ENCODE data around the gene OLIG2.

The OLIG2 gene

DNA sequence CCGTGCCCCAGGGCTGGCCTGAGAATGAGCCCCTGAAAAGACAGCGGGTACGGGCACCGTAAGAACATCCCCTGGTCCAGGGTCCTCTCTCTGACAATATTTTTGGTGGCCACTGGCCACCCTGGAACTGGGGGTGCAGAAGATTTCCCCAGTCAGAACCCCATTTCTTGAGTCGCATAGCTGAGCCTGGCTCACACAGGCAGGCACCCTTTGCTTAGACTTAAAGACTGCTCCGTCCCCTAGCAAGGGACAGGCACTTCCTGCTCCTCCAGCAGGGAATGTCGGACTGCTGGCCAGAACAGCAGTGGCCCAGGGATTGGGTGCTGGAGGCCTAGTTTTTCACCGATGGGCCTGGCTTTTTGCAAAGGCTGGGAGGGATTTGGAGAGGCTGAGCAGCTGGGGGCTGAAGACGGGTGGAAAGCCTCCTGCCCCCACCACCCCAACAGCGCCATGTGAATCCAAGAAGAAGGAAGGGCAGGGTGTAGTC lies 4.3 kb downstream of the OLIG2 start:
- intact Hi-C loops (cut with DNase I; ENCODE audit: low total_unique reads), result no loop called here
- Histone ChIP-seq H3K9me3 (no peaks in the 10 kb centered on the region), H3K27ac (no peak overlapping the region), H3K4me1 (peaks cover 0 to 46% (median 28%) of the 10 kb centered on the region in 4 donors), H3K4me3 (no peak overlapping the region), H3K27me3 (peaks cover 0 to 100% of the 10 kb centered on the region in 2 donors), H3K36me3 (no peaks in the 10 kb centered on the region)
- DNase-seq, result no peak
- no peak for TF ChIP-seq CTCF (IDR thresholded peaks at IDR 0.05)

- intact Hi-C loops (cut with DNase I; ENCODE audit: low total_unique reads), result no loop called here
- Histone ChIP-seq H3K36me3 (no peaks in the 10 kb centered on the region), H3K27me3 (peaks cover 0 to 99% of the 10 kb centered on the region in 2 donors), H3K9me3 (no peaks in the 10 kb centered on the region), H3K4me3 (no peak overlapping the region), H3K27ac (no peak overlapping the region), H3K4me1 (peaks cover 0 to 42% (median 22%) of the 10 kb centered on the region in 4 donors)
- TF ChIP-seq CTCF (IDR thresholded peaks at IDR 0.05), result no peak
- DNase-seq, result no peak
Observed at GRCh38 chr21:33030633-33031032, 4.9 kb downstream of the OLIG2 start.

DNA sequence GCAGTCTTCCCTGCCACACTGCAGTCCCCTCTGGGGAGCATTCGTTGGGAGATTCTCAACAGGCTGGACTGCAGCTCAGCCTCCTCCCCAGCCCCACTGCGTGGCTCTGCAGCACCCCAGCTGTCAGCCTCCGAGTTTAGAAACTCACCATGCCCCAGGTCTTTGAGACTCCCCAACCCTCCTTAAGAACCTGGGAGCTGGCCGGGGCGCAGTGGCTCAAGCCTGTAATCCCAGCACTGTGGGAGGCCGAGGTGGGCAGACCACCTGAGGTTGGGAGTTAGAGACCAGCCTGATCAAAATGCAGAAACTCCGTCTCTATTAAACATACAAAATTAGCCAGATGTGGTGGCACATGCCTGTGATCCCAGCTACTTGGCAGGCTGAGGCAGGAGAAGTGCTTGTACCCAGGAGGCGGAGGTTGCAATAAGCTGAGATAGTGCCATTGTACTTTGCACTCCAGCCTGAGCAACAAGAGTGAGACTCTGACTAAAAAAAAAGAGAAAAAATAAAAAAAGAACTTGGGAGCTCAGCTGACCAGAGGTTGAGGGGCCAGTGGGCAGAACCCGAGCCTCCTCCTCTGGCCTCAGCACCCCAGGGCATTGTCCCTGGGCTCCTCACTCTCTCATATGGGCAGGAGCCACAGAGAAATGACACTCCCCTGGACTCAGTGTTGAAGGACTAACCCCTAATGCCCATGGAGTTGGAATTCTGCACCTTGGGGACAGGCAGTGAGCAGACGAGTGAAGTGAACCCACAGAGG lies 5.6 kb downstream of the OLIG2 start:
- H3K4me3 ChIP-seq, result no peak overlapping the region
- peaks cover 0 to 36% (median 16%) of the 10 kb centered on the region in 4 donors for H3K4me1 ChIP-seq
- H3K36me3 ChIP-seq, result no peaks in the 10 kb centered on the region
- no peaks in the 10 kb centered on the region for H3K9me3 ChIP-seq
- intact Hi-C loops (cut with DNase I; ENCODE audit: low total_unique reads), result no loop called here
- peaks cover 0 to 96% of the 10 kb centered on the region in 2 donors for H3K27me3 ChIP-seq
- no peak for DNase-seq
- TF ChIP-seq CTCF (IDR thresholded peaks at IDR 0.05), result no peak
- no peak overlapping the region for H3K27ac ChIP-seq

DNA sequence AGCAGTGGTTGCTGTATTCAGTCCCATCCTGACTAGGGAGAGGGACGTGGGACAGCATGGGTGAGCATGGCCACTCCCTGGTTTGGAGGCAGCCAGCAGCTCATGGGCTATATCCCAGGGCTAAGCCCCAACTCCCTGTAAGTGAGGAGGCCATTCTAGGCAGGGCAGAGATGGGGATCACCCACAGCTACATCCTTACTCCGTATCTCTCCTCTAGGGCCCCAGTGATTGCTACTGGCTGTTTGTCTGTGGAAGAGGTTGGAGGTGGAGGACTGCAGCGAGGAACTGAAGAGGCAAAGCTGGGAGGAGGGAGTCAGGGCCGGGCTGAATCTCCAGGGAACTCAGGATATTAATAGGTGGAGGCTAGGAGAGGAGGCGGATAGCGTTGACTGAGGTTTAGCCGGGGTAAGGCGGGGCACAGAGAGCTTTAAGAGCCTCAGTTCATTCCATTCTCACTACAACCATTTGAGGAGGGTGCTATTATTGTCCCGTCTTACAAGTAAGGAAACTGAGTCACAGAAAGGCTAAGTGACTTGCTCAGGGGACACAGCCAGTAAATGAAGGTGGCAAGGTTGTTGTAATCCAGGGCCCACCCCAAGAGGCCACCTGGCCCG lies 6.8 kb downstream of the OLIG2 start:
- H3K27me3 ChIP-seq, result peaks cover 0 to 86% of the 10 kb centered on the region in 2 donors
- H3K4me1 ChIP-seq, result peaks cover 0 to 24% (median 9%) of the 10 kb centered on the region in 4 donors
- H3K9me3 ChIP-seq, result no peaks in the 10 kb centered on the region
- intact Hi-C loops (cut with DNase I; ENCODE audit: low total_unique reads), result no loop called here
- no peak for DNase-seq
- no peak overlapping the region for H3K27ac ChIP-seq
- H3K36me3 ChIP-seq, result no peaks in the 10 kb centered on the region
- no peak overlapping the region for H3K4me3 ChIP-seq
- TF ChIP-seq CTCF (IDR thresholded peaks at IDR 0.05), result no peak

DNA sequence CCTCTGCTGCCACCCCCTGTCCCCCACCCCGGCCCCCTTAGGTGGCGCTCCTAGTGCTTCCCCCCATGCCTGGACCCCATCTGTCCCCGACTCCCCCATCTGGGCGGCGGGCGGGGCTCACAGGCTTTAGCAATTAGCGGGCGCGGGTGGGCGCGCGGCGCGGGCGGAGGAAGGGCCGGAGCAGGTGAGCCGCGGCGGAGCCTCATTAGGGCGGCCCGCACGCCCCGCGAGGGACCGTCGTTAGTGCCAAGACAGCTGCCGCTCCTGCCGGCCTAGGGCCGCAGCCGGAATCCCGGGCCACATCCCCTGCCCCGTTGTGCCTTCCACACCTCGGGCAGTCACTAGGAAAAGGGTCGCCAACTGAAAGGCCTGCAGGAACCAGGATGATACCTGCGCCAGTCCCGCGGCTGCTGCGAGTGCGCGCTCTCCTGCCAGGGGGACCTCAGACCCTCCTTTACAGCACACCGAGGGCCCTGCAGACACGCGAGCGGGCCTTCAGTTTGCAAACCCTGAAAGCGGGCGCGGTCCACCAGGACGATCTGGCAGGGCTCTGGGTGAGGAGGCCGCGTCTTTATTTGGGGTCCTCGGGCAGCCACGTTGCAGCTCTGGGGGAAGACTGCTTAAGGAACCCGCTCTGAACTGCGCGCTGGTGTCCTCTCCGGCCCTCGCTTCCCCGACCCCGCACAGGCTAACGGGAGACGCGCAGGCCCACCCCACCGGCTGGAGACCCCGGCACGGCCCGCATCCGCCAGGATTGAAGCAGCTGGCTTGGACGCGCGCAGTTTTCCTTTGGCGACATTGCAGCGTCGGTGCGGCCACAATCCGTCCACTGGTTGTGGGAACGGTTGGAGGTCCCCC lies 7.6 kb downstream of the OLIG2 start:
- DNase-seq, result no peak
- Histone ChIP-seq H3K4me3 (no peak overlapping the region), H3K27me3 (peaks cover 0 to 78% of the 10 kb centered on the region in 2 donors), H3K4me1 (peaks cover 0 to 16% (median 7%) of the 10 kb centered on the region in 4 donors), H3K27ac (no peak overlapping the region), H3K9me3 (no peaks in the 10 kb centered on the region), H3K36me3 (no peaks in the 10 kb centered on the region)
- intact Hi-C loops (cut with DNase I; ENCODE audit: low total_unique reads), result no loop called here
- no peak for TF ChIP-seq CTCF (IDR thresholded peaks at IDR 0.05)
